ENCODE measurements around the gene PROKR1.

The PROKR1 gene

GRCh38 chr2:68696554-68696953, 53.2 kb downstream of the PROKR1 start:
- Histone ChIP-seq H3K27ac (no peak overlapping the region), H3K4me1 (no peaks in the 10 kb centered on the region), H3K9me3 (peaks cover 0 to 7% (median 0%) of the 10 kb centered on the region in 3 donors), H3K36me3 (no peaks in the 10 kb centered on the region), H3K4me3 (no peak overlapping the region), H3K27me3 (peaks cover 0 to 16% of the 10 kb centered on the region in 2 donors)
- no peak for DNase-seq
- intact Hi-C loops (cut with DNase I; ENCODE audit: low total_unique reads), result no loop called here
- no peak for TF ChIP-seq CTCF (IDR thresholded peaks at IDR 0.05)

GRCh38 chr2:68698567-68699377, 55.4 kb downstream of the PROKR1 start:
- Histone ChIP-seq H3K9me3 (peaks cover 0 to 7% (median 0%) of the 10 kb centered on the region in 3 donors), H3K36me3 (no peaks in the 10 kb centered on the region), H3K27ac (no peak overlapping the region), H3K4me1 (no peaks in the 10 kb centered on the region), H3K4me3 (no peak overlapping the region), H3K27me3 (peaks cover 0 to 16% of the 10 kb centered on the region in 2 donors)
- no peak for TF ChIP-seq CTCF (IDR thresholded peaks at IDR 0.05)
- DNase-seq, result no peak
- intact Hi-C loops (cut with DNase I; ENCODE audit: low total_unique reads), result no loop called here

GRCh38 chr2:68700560-68700959, 57.2 kb downstream of the PROKR1 start:
- no peak overlapping the region for H3K4me3 ChIP-seq
- intact Hi-C loops (cut with DNase I; ENCODE audit: low total_unique reads), result no loop called here
- H3K27me3 ChIP-seq, result peaks cover 0 to 7% of the 10 kb centered on the region in 2 donors
- no peak for DNase-seq
- peaks cover 0 to 7% (median 0%) of the 10 kb centered on the region in 3 donors for H3K9me3 ChIP-seq
- no peak overlapping the region for H3K27ac ChIP-seq
- no peak for TF ChIP-seq CTCF (IDR thresholded peaks at IDR 0.05)
- no peaks in the 10 kb centered on the region for H3K36me3 ChIP-seq
- no peaks in the 10 kb centered on the region for H3K4me1 ChIP-seq

GRCh38 chr2:68706637-68707036, 63.3 kb downstream of the PROKR1 start:
- peaks cover 0 to 5% (median 0%) of the 10 kb centered on the region in 4 donors for H3K4me1 ChIP-seq
- no peaks in the 10 kb centered on the region for H3K9me3 ChIP-seq
- H3K27me3 ChIP-seq, result no peaks in the 10 kb centered on the region
- intact Hi-C loops (cut with DNase I; ENCODE audit: low total_unique reads), result no loop called here
- no peaks in the 10 kb centered on the region for H3K36me3 ChIP-seq
- no peak overlapping the region for H3K4me3 ChIP-seq
- H3K27ac ChIP-seq, result no peak overlapping the region
- DNase-seq, result no peak
- TF ChIP-seq CTCF (IDR thresholded peaks at IDR 0.05), result no peak
